Measurements from ENCODE around the gene TRAPPC6A. TPM values are rescaled to one million over a fixed set of nuclear protein-coding genes. Genes with fewer than 3 reads are reported as not detected.

TRAPPC6A gene
- total and polyA plus RNA-seq, 2 donors (not counting 1 experiment from before 2014, with no cell fraction given), result 9.3 to 15.9 TPM

- Histone ChIP-seq H3K36me3 (ENCODE audit: control insufficient read depth, insufficient read depth, low read length) (peaks cover 9% of the 10 kb centered on the region), H3K9ac (ENCODE audit: insufficient read depth, low read length) (no peak overlapping the region), H3K27me3 (ENCODE audit: control insufficient read depth, insufficient read depth, low read length) (no peaks in the 10 kb centered on the region), H3K27ac (ENCODE audit: insufficient read depth, low read length) (no peak overlapping the region), H3K4me3 (replicated peaks in 1 of 4; ENCODE audit: control extremely low read depth in 1 of 4, insufficient read depth in 1 of 4, low read depth in 3 of 4, low read length in 4 of 4) (no peak overlapping the region), H3K79me2 (ENCODE audit: control insufficient read depth, insufficient read depth, low read length) (no peaks in the 10 kb centered on the region), H4K20me1 (ENCODE audit: control insufficient read depth, extremely low read depth, insufficient read depth, low read length) (no peaks in the 10 kb centered on the region), H3K9me3 (ENCODE audit: control insufficient read depth, insufficient read depth, low read depth, low read length) (no peaks in the 10 kb centered on the region), H3K4me1 (ENCODE audit: control insufficient read depth, extremely low read depth, insufficient read depth, low read length) (peaks cover 6% of the 10 kb centered on the region), H3K4me2 (ENCODE audit: extremely low read depth, insufficient read depth, low read length) (no peak overlapping the region), H2AFZ (ENCODE audit: low read length) (no peak overlapping the region)
- TF ChIP-seq EZH2 (IDR thresholded peaks at IDR 0.05; ENCODE audit: low read length, missing control alignments) (no peak), CTCF (conservative IDR thresholded peaks at IDR 0.05 in 1 of 2, IDR thresholded peaks at IDR 0.05 in 1 of 2; ENCODE audit: low read depth in 1 of 2, low read length in 2 of 2) (no peak)
- DNase-seq (ENCODE audit: low read depth in 2 of 2), result no peak
Observed at GRCh38 chr19:45140533-45140932, 37.5 kb downstream of the TRAPPC6A start.

- Histone ChIP-seq H3K27me3 (ENCODE audit: control insufficient read depth, insufficient read depth, low read length) (no peaks in the 10 kb centered on the region), H3K9ac (ENCODE audit: insufficient read depth, low read length) (no peak overlapping the region), H3K79me2 (ENCODE audit: control insufficient read depth, insufficient read depth, low read length) (no peaks in the 10 kb centered on the region), H4K20me1 (ENCODE audit: control insufficient read depth, extremely low read depth, insufficient read depth, low read length) (no peaks in the 10 kb centered on the region), H3K9me3 (ENCODE audit: control insufficient read depth, insufficient read depth, low read depth, low read length) (no peaks in the 10 kb centered on the region), H3K4me2 (ENCODE audit: extremely low read depth, insufficient read depth, low read length) (no peak overlapping the region), H2AFZ (ENCODE audit: low read length) (no peak overlapping the region), H3K27ac (ENCODE audit: insufficient read depth, low read length) (no peak overlapping the region), H3K4me3 (replicated peaks in 1 of 4; ENCODE audit: control extremely low read depth in 1 of 4, insufficient read depth in 1 of 4, low read depth in 3 of 4, low read length in 4 of 4) (no peak overlapping the region), H3K36me3 (ENCODE audit: control insufficient read depth, insufficient read depth, low read length) (peaks cover 6% of the 10 kb centered on the region), H3K4me1 (ENCODE audit: control insufficient read depth, extremely low read depth, insufficient read depth, low read length) (peaks cover 6% of the 10 kb centered on the region)
- TF ChIP-seq CTCF (conservative IDR thresholded peaks at IDR 0.05 in 1 of 2, IDR thresholded peaks at IDR 0.05 in 1 of 2; ENCODE audit: low read depth in 1 of 2, low read length in 2 of 2) (no peak), EZH2 (IDR thresholded peaks at IDR 0.05; ENCODE audit: low read length, missing control alignments) (no peak)
- no peak for DNase-seq (ENCODE audit: low read depth in 2 of 2)
Observed at GRCh38 chr19:45140144-45140503, 37.9 kb downstream of the TRAPPC6A start.

DNA sequence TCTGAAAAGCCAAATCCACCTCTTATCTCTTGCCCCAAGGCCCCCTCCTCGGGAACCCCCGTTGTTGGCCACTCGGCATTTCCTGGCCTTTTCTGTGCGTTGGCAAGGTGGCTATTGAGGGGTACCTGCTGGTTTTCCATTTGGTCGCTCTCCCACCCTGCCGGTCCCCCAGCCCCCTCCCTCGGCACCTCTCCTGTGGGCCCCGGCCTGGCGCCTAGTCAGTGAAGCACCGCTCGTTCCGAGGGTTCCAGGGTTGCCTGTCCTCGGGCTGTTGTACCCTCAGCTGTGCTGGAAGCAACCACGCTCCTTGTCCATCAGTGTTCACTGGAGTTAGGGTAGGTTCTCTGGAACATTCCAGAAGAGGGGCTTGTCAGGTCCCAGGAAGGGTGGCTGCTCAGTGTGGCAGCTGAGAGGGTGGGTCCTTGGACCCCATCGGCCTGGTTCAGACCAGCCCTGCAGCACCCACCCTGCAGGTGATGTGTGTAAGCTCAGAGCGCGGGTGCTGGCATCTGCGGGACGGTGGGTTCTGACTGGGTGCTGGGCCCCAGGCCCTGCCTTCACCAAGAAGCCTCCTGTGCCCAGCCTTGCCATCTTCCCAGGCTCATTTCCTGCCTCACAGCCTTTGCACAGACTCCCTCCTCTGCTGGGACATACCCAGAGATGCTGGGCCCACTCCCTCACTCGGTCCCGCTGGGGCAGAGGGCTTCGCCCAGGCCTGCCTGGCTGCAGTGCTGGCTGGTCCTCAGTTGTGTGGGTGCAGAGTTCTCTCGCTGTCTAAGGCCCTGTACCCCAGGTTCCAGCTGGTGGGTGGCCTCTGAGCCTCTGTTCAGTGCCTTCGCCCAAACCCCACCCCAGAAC is 38.5 kb downstream of the TRAPPC6A start:
- H2AFZ ChIP-seq (ENCODE audit: low read length), result no peak overlapping the region
- H3K9me3 ChIP-seq (ENCODE audit: control insufficient read depth, insufficient read depth, low read depth, low read length), result no peaks in the 10 kb centered on the region
- no peak overlapping the region for H3K27ac ChIP-seq (ENCODE audit: insufficient read depth, low read length)
- TF ChIP-seq CTCF (conservative IDR thresholded peaks at IDR 0.05 in 1 of 2, IDR thresholded peaks at IDR 0.05 in 1 of 2; ENCODE audit: low read depth in 1 of 2, low read length in 2 of 2) (no peak), EZH2 (IDR thresholded peaks at IDR 0.05; ENCODE audit: low read length, missing control alignments) (no peak)
- peaks cover 5% of the 10 kb centered on the region for H3K36me3 ChIP-seq (ENCODE audit: control insufficient read depth, insufficient read depth, low read length)
- H3K4me1 ChIP-seq (ENCODE audit: control insufficient read depth, extremely low read depth, insufficient read depth, low read length), result peaks cover 6% of the 10 kb centered on the region
- DNase-seq (ENCODE audit: low read depth in 2 of 2), result no peak
- H4K20me1 ChIP-seq (ENCODE audit: control insufficient read depth, extremely low read depth, insufficient read depth, low read length), result no peaks in the 10 kb centered on the region
- no peak overlapping the region for H3K4me2 ChIP-seq (ENCODE audit: extremely low read depth, insufficient read depth, low read length)
- no peaks in the 10 kb centered on the region for H3K27me3 ChIP-seq (ENCODE audit: control insufficient read depth, insufficient read depth, low read length)
- no peak overlapping the region for H3K4me3 ChIP-seq (replicated peaks in 1 of 4; ENCODE audit: control extremely low read depth in 1 of 4, insufficient read depth in 1 of 4, low read depth in 3 of 4, low read length in 4 of 4)
- H3K9ac ChIP-seq (ENCODE audit: insufficient read depth, low read length), result no peak overlapping the region
- no peaks in the 10 kb centered on the region for H3K79me2 ChIP-seq (ENCODE audit: control insufficient read depth, insufficient read depth, low read length)

Data from fibroblast of lung (primary cell).